K562 (cell line): ENCODE measurements around the gene IGF2R. TPM values are rescaled to one million over a fixed set of nuclear protein-coding genes. Genes with fewer than 3 reads are reported as not detected.

Experiments
- COPS2 ChIP-seq: fragments of 450-650 bp; conservative IDR thresholded peaks from 2 replicates; pipeline ENCODE4 v1.6.1; 2016; ENCODE audit warnings: mild to moderate bottlenecking, moderate library complexity
- ELF4 ChIP-seq: fragments of 450-650 bp; formaldehyde crosslinking; IDR thresholded peaks from 2 replicates; pipeline ENCODE4 v1.4.0; 2022; ENCODE audit warnings: missing genetic modification characterization
- EWSR1 ChIP-seq: fragments of 450-650 bp; IDR thresholded peaks from 2 replicates; pipeline ENCODE4 v1.6.1; 2018; ENCODE audit warnings: borderline replicate concordance, mild to moderate bottlenecking, low read depth, moderate library complexity; ENCODE audit not compliant: partially characterized antibody
- FUS ChIP-seq: fragments of 200-400 bp; formaldehyde crosslinking; optimal IDR thresholded peaks from 2 replicates; pipeline ENCODE3; 2017; ENCODE audit warnings: low read depth, low read length
- HDAC3 ChIP-seq: fragments of 450-650 bp; IDR thresholded peaks from 2 replicates; pipeline ENCODE4 v1.6.1; 2018; ENCODE audit warnings: borderline replicate concordance, mild to moderate bottlenecking, moderate library complexity; ENCODE audit not compliant: partially characterized antibody
- HNRNPL ChIP-seq: fragments of 200-400 bp; formaldehyde crosslinking; IDR thresholded peaks from 2 replicates; pipeline ENCODE4 v1.6.1; 2017; ENCODE audit warnings: low read depth, mild to moderate bottlenecking, low read length
- IRF9 ChIP-seq: fragments of 450-650 bp; IDR thresholded peaks from 2 replicates; pipeline ENCODE4 v1.6.1; 2016; ENCODE audit warnings: missing biosample characterization, missing genetic modification characterization
- L3MBTL2 ChIP-seq: fragments of 450-650 bp; IDR thresholded peaks from 2 replicates; pipeline ENCODE4 v1.6.1; 2016; ENCODE audit warnings: mild to moderate bottlenecking, moderate library complexity
- MTA3 ChIP-seq: fragments of 450-650 bp; formaldehyde crosslinking; IDR thresholded peaks from 2 replicates; pipeline ENCODE4 v1.6.1; 2017; ENCODE audit warnings: mild to moderate bottlenecking, borderline replicate concordance
- NCOA1 ChIP-seq: fragments of 450-650 bp; IDR thresholded peaks from 2 replicates; pipeline ENCODE4 v1.6.1; 2016; ENCODE audit warnings: low read depth
- PHF20 ChIP-seq: fragments of 450-650 bp; IDR thresholded peaks from 2 replicates; pipeline ENCODE4 v1.6.1; 2018; ENCODE audit not compliant: partially characterized antibody
- POLR2AphosphoS2 ChIP-seq: IDR thresholded peaks from 2 replicates; pipeline ENCODE4 v1.6.1; 2012; ENCODE audit warnings: low read length, improper control_type of control experiment
- POLR2H ChIP-seq: IDR thresholded peaks from 2 replicates; pipeline ENCODE4 v1.6.1; 2016; ENCODE audit warnings: missing genetic modification characterization, low read depth, mild to moderate bottlenecking, control low read depth, missing compliant biosample characterization, moderate library complexity
- PTBP1 ChIP-seq: fragments of 200-400 bp; formaldehyde crosslinking; IDR thresholded peaks from 2 replicates; pipeline ENCODE4 v1.6.1; 2017; ENCODE audit warnings: low read depth, low read length
- RHOXF2B ChIP-seq: fragments of 250-450 bp; sonication (Bioruptor Pico); conservative IDR thresholded peaks from 2 replicates; pipeline ENCODE4 v1.5.1; 2021
- SIX5 ChIP-seq, 2 experiments: IDR thresholded peaks; 2 replicates each; pipeline ENCODE4 v1.6.1; 2011; ENCODE audit warnings: low read length in 2 of 2, borderline replicate concordance in 1 of 2, low read depth in 1 of 2, mild to moderate bottlenecking in 1 of 2, moderate library complexity in 1 of 2; ENCODE audit not compliant: insufficient read depth in 1 of 2
- SRSF3 ChIP-seq: fragments of 200-400 bp; formaldehyde crosslinking; IDR thresholded peaks from 2 replicates; pipeline ENCODE4 v1.6.1; 2016; ENCODE audit warnings: mild to moderate bottlenecking, low read length, moderate library complexity; ENCODE audit not compliant: insufficient read depth
- SRSF7 ChIP-seq: fragments of 200-400 bp; formaldehyde crosslinking; optimal IDR thresholded peaks from 2 replicates; pipeline ENCODE3; 2017; ENCODE audit warnings: mild to moderate bottlenecking, low read depth, low read length
- YBX1 ChIP-seq: fragments of 450-650 bp; IDR thresholded peaks from 2 replicates; pipeline ENCODE4 v1.7.1; 2016; ENCODE audit warnings: mild to moderate bottlenecking
- ZNF146 ChIP-seq: IDR thresholded peaks from one replicate; pipeline ENCODE4 v1.6.1; 2018; ENCODE audit warnings: missing compliant biosample characterization; ENCODE audit not compliant: unreplicated experiment
- ZNF408 ChIP-seq: fragments of 250-450 bp; sonication (Bioruptor Pico); IDR thresholded peaks from 2 replicates; pipeline ENCODE4 v1.4.0; 2020; ENCODE audit warnings: low read depth, mild to moderate bottlenecking, moderate library complexity
- ZNF444 ChIP-seq: fragments of 250-450 bp; sonication (Bioruptor Pico); IDR thresholded peaks from 2 replicates; pipeline ENCODE4 v1.4.0; 2020; ENCODE audit warnings: mild to moderate bottlenecking, moderate library complexity
- ZNF77 ChIP-seq: fragments of 250-450 bp; sonication (Bioruptor Pico); IDR thresholded peaks from 2 replicates; pipeline ENCODE4 v1.5.0; 2020
- ZSCAN29 ChIP-seq: fragments of 450-650 bp; IDR thresholded peaks from 2 replicates; pipeline ENCODE4 v1.6.1; 2017
- polyA plus RNA-seq, 8 experiments: library from polyadenylated mRNA; depleted of rRNA in 4 of 8; stranded (reverse) in 5 of 8; unstranded in 3 of 8; fragments of >200 nt; fragmentation: Nextera tagmentation in 2 of 8; fragmentation: Illumina TruSeq in 1 of 8; extraction: Ambion mirVana in 2 of 8; extraction: Trizol in 1 of 8; gene quantifications; 2 replicates each; pipeline versions ENCODE4 v1.2.1 to v1.2.3, GENCODE V29; 2011 to 2014; ENCODE audit warnings: inconsistent platforms in 1 of 8, missing spikeins in 1 of 8
- total RNA-seq, 7 experiments: library from RNA; depleted of rRNA in 6 of 7; stranded (reverse); fragments of >200 nt in 6 of 7; fragmentation: Illumina TruSeq in 2 of 7; extraction: Trizol in 2 of 7; gene quantifications; 2 replicates each; pipeline versions ENCODE4 v1.2.1 to v1.2.3, GENCODE V29; 2011 to 2021; ENCODE audit warnings: low replicate concordance in 1 of 7
- TF ChIP-seq, protein P1 (sequence below): sonication (generic); formaldehyde crosslinking; IDR thresholded peaks from 2 replicates; pipeline ENCODE4 v1.8.1; 2023; ENCODE audit warnings: mild to moderate bottlenecking, missing genetic modification reagents
- TF ChIP-seq, protein P2 (sequence below): fragments of 200-400 bp; formaldehyde crosslinking; IDR thresholded peaks from 2 replicates; pipeline ENCODE4 v1.6.1; 2017; ENCODE audit warnings: mild to moderate bottlenecking, low read depth, low read length, moderate library complexity

The IGF2R gene
- total and polyA plus RNA-seq, 9 of the 15 experiments (the other 6 are each of a cell fraction or from before 2014, with no cell fraction given) = 3.5 to 92.3 (median 34.5) TPM

- TF ChIP-seq, protein P1, sequence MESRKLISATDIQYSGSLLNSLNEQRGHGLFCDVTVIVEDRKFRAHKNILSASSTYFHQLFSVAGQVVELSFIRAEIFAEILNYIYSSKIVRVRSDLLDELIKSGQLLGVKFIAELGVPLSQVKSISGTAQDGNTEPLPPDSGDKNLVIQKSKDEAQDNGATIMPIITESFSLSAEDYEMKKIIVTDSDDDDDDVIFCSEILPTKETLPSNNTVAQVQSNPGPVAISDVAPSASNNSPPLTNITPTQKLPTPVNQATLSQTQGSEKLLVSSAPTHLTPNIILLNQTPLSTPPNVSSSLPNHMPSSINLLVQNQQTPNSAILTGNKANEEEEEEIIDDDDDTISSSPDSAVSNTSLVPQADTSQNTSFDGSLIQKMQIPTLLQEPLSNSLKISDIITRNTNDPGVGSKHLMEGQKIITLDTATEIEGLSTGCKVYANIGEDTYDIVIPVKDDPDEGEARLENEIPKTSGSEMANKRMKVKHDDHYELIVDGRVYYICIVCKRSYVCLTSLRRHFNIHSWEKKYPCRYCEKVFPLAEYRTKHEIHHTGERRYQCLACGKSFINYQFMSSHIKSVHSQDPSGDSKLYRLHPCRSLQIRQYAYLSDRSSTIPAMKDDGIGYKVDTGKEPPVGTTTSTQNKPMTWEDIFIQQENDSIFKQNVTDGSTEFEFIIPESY (CRISPR knock-in tag) = no peak
- TF ChIP-seq NCOA1 (no peak), POLR2H (peak; percentile 61; the same call in 1 of the 2 replicates), ZSCAN29 (peak; percentile 92), SRSF7 (no peak), ZNF444 (CRISPR knock-in tag) (no peak), COPS2 (no peak), PHF20 (no peak), SIX5 (IDR thresholded peaks at IDR 0.05; ENCODE audit: borderline replicate concordance in 1 of 2, insufficient read depth in 1 of 2, low read depth in 1 of 2, low read length in 2 of 2) (no peak), L3MBTL2 (peak; percentile 17; the same call in 1 of the 2 replicates), ZNF77 (no peak), MTA3 (no peak), EWSR1 (no peak), SRSF3 (no peak), HDAC3 (peak; percentile 34), POLR2AphosphoS2 (no peak), IRF9 (tag) (no peak), PTBP1 (no peak), RHOXF2B (CRISPR knock-in tag) (no peak), HNRNPL (no peak), YBX1 (no peak), FUS (no peak), ELF4 (no peak), ZNF146 (CRISPR knock-in tag) (no peak), ZNF408 (CRISPR knock-in tag) (no peak)
- TF ChIP-seq, protein P2, sequence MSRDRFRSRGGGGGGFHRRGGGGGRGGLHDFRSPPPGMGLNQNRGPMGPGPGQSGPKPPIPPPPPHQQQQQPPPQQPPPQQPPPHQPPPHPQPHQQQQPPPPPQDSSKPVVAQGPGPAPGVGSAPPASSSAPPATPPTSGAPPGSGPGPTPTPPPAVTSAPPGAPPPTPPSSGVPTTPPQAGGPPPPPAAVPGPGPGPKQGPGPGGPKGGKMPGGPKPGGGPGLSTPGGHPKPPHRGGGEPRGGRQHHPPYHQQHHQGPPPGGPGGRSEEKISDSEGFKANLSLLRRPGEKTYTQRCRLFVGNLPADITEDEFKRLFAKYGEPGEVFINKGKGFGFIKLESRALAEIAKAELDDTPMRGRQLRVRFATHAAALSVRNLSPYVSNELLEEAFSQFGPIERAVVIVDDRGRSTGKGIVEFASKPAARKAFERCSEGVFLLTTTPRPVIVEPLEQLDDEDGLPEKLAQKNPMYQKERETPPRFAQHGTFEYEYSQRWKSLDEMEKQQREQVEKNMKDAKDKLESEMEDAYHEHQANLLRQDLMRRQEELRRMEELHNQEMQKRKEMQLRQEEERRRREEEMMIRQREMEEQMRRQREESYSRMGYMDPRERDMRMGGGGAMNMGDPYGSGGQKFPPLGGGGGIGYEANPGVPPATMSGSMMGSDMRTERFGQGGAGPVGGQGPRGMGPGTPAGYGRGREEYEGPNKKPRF = no peak
Observed at GRCh38 chr6:159969921-159970320, 1.0 kb downstream of the IGF2R start (continued).
